HG03097 (cell line): Measurements from ENCODE around the gene RIMBP2.

Source experiments
- ATAC-seq: cut with Tn5 transposase; IDR thresholded peaks from one replicate; pipeline ENCODE4 v1.9.1; 2021; ENCODE audit not compliant: unreplicated experiment, low FRiP score

Gene RIMBP2

GRCh38 chr12:130581782-130582181 lies 134.3 kb downstream of the RIMBP2 start:
- ATAC-seq = no peak

- ATAC-seq = no peak
Observed at GRCh38 chr12:130579231-130579630, 136.9 kb downstream of the RIMBP2 start.

DNA sequence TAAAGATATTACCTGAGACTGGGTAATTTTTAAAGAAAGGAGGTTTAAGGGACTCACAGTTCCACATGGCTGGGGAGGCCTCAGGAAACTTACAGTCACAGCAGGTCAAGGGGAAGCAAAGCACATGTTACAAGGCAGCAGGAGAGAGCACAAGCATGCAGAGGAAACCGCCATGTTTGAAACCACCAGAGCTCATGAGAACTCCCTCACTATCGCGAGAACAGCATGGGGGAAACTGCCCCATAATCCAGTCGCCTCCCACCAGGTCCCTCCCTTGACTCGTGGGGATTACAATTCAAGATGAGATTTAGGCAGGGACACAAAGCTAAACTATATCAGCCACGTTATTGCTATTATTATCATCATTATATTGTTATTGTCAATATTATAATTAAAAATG lies 138.7 kb downstream of the RIMBP2 start:
- ATAC-seq = no peak

GRCh38 chr12:130576371-130576816 lies 139.7 kb downstream of the RIMBP2 start:
- ATAC-seq = no peak

GRCh38 chr12:130574402-130574801 lies 141.7 kb downstream of the RIMBP2 start:
- ATAC-seq = no peak

- no peak for ATAC-seq
Observed at GRCh38 chr12:130573766-130574165, 142.3 kb downstream of the RIMBP2 start.

GRCh38 chr12:130573235-130573634 lies 142.9 kb downstream of the RIMBP2 start:
- ATAC-seq = no peak

DNA sequence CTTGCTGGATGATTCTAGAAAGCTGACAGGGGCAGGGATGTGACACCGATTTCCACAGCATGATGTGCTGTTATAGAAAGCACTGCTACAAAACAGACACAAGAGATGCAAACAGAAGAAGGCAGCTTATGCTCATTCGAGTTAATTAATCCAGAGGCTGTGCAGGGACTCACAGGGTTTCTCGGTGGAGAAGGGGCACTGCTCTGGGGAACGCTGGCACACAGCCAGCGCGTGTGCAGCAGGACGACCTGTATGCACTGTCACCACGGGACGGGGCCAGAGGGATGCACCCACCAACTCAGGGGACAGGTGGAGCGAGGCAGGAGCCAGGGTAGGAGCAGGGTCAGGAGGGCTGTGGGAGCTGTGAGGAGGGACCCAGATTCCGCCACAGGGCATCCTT lies 143.5 kb downstream of the RIMBP2 start:
- ATAC-seq = no peak

DNA sequence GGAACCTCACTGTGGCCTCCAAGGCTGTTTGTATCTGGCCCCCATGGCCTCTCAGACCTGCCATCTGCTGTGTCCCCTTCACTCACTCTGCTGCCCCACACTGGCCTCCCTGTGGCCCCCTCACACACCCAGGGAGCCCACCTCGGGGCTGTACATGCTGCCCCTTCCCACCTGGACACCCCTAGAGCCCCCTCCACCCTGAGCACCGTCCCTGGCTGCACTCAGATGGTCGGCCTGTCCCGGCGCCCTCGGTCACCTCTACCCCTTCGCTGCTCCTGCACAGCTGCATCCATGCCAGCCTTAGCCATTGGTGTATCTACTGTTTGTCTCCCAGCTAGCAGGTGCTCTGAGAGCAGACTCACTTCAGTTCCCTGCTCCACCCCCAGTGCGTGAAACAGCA lies 144.4 kb downstream of the RIMBP2 start:
- no peak for ATAC-seq

- ATAC-seq = no peak
Observed at GRCh38 chr12:130571089-130571488, 145.0 kb downstream of the RIMBP2 start.

DNA sequence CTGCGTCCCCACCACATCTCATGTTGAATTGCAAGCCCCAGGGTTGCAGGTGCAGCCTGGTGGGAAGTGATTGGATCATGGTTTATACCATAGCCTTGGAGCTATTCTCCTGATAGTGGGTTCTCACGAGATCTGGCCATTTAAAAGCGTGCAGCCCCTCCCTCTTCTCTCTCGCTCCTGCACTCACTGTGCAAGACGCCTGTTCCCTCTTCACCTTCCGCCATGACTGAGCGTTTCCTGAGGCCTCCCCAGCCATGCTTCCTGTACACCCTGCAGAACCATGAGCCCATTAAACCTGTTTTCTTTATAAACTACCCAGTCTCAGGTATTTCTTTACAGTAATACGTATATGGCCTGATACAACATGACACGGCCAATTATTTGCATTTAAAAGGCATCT lies 146.6 kb downstream of the RIMBP2 start:
- no peak for ATAC-seq

GRCh38 chr12:130568501-130568900 lies 147.6 kb downstream of the RIMBP2 start:
- no peak for ATAC-seq

GRCh38 chr12:130568041-130568440 lies 148.1 kb downstream of the RIMBP2 start:
- ATAC-seq = no peak

DNA sequence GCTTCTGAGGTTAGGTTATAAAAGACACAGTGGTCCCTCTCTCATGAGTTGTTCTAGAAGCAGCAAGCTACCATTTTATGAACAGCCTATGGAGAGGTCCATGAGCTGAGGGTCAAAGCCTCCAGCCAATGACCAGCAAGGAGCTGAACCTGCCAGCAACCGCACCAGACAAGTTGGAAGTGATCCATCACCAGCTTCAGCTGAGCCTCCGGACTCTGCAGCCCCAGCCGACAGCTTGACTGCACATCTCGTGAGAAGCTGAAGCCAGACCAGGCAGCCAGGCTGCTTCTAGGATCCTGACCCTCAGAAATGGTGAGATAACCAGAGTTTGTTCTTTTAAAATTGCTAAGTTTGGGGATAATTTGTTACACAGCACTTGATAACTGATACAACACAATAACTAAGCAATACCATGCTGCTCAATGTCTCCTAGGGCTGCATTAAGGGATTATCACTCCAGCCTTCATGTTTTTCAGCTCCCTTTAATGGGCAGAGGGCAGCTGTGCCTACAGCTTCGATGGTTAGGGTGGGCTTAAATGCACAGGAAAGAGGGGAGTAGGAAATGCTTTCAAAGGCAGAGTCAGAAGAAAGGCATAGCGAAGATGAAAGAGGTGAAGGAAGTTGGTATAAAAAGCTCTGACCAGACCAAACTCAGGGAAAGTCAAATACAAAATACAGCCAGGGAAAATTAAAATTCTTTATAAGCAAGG lies 149.5 kb downstream of the RIMBP2 start:
- ATAC-seq = no peak

GRCh38 chr12:130565189-130565588 lies 150.9 kb downstream of the RIMBP2 start:
- no peak for ATAC-seq

- no peak for ATAC-seq
Observed at GRCh38 chr12:130563323-130563722, 152.8 kb downstream of the RIMBP2 start.

- ATAC-seq = no peak
Observed at GRCh38 chr12:130562716-130563115, 153.4 kb downstream of the RIMBP2 start.

GRCh38 chr12:130560321-130560720 lies 155.8 kb downstream of the RIMBP2 start:
- no peak for ATAC-seq

- ATAC-seq = no peak
Observed at GRCh38 chr12:130559806-130560205, 156.3 kb downstream of the RIMBP2 start.

- no peak for ATAC-seq
Observed at GRCh38 chr12:130557886-130558765, 158.0 kb downstream of the RIMBP2 start.

DNA sequence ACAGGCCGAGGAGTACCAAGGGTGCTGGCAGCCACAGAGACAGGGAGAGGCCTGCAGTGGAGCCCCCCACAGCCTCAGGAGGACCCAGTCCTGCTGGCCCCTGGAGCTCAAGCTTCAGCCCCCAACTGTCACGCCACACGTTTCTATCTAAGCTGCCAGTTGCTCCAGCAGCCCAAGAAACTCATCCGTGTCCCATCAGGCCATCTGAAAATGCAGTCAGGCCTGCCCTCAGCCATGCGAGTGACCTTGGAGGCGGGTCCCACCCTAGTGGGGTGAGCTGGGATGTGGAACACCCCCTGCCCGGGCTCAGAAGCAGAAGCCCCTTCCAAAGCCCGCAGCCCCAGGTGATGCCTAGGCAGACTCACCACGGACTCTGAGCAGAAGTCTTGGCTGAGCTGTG lies 158.9 kb downstream of the RIMBP2 start:
- no peak for ATAC-seq
